ENCODE measurements around the gene EIF2AK2.

EIF2AK2 gene

GRCh38 chr2:37102588-37102987 lies 54.2 kb downstream of the EIF2AK2 start:
- WGBS (ENCODE audit: insufficient coverage, insufficient read length), result no CpG with 5 or more reads among the region's 3 CpGs
- H3K36me3 ChIP-seq (ENCODE audit: control insufficient read depth, insufficient read depth, low read length), result no peaks in the 10 kb centered on the region
- no peaks in the 10 kb centered on the region for H3K9me3 ChIP-seq (ENCODE audit: control insufficient read depth, insufficient read depth, low read length)
- DNase-seq (ENCODE audit: low read depth, low spot score), result no peak
- no peaks in the 10 kb centered on the region for H3K27me3 ChIP-seq (ENCODE audit: control insufficient read depth, insufficient read depth, low read length)
- H3K4me1 ChIP-seq (ENCODE audit: control insufficient read depth, insufficient read depth, low read length), result no peaks in the 10 kb centered on the region
- no peak overlapping the region for H3K4me3 ChIP-seq (ENCODE audit: low read length)
- no peak overlapping the region for H3K27ac ChIP-seq (ENCODE audit: low read length)

GRCh38 chr2:37100054-37100453 lies 56.7 kb downstream of the EIF2AK2 start:
- Histone ChIP-seq H3K36me3 (ENCODE audit: control insufficient read depth, insufficient read depth, low read length) (no peaks in the 10 kb centered on the region), H3K27ac (ENCODE audit: low read length) (no peak overlapping the region), H3K4me1 (ENCODE audit: control insufficient read depth, insufficient read depth, low read length) (no peaks in the 10 kb centered on the region), H3K9me3 (ENCODE audit: control insufficient read depth, insufficient read depth, low read length) (no peaks in the 10 kb centered on the region), H3K4me3 (ENCODE audit: low read length) (no peak overlapping the region), H3K27me3 (ENCODE audit: control insufficient read depth, insufficient read depth, low read length) (no peaks in the 10 kb centered on the region)
- WGBS (ENCODE audit: insufficient coverage, insufficient read length), result no CpG with 5 or more reads among the region's 1 CpG
- no peak for DNase-seq (ENCODE audit: low read depth, low spot score)

GRCh38 chr2:37098416-37099118 lies 58.2 kb downstream of the EIF2AK2 start:
- DNase-seq (ENCODE audit: low read depth, low spot score), result no peak
- no peaks in the 10 kb centered on the region for H3K4me1 ChIP-seq (ENCODE audit: control insufficient read depth, insufficient read depth, low read length)
- H3K36me3 ChIP-seq (ENCODE audit: control insufficient read depth, insufficient read depth, low read length), result no peaks in the 10 kb centered on the region
- no peak overlapping the region for H3K4me3 ChIP-seq (ENCODE audit: low read length)
- no peaks in the 10 kb centered on the region for H3K27me3 ChIP-seq (ENCODE audit: control insufficient read depth, insufficient read depth, low read length)
- no CpG with 5 or more reads among the region's 4 CpGs for WGBS (ENCODE audit: insufficient coverage, insufficient read length)
- H3K9me3 ChIP-seq (ENCODE audit: control insufficient read depth, insufficient read depth, low read length), result no peaks in the 10 kb centered on the region
- no peak overlapping the region for H3K27ac ChIP-seq (ENCODE audit: low read length)

GRCh38 chr2:37096568-37096967 lies 60.2 kb downstream of the EIF2AK2 start:
- Histone ChIP-seq H3K36me3 (ENCODE audit: control insufficient read depth, insufficient read depth, low read length) (no peaks in the 10 kb centered on the region), H3K4me3 (ENCODE audit: low read length) (no peak overlapping the region)
- WGBS (ENCODE audit: insufficient coverage, insufficient read length), result no CpG with 5 or more reads among the region's 1 CpG

GRCh38 chr2:37091873-37092272 lies 64.9 kb downstream of the EIF2AK2 start:
- H3K36me3 ChIP-seq (ENCODE audit: control insufficient read depth, insufficient read depth, low read length), result no peaks in the 10 kb centered on the region
- DNase-seq (ENCODE audit: low read depth, low spot score), result no peak

More at GRCh38 chr2:37096568-37096967, 60.2 kb downstream of the EIF2AK2 start:
- Histone ChIP-seq H3K4me1 (ENCODE audit: control insufficient read depth, insufficient read depth, low read length) (no peaks in the 10 kb centered on the region), H3K27ac (ENCODE audit: low read length) (no peak overlapping the region), H3K27me3 (ENCODE audit: control insufficient read depth, insufficient read depth, low read length) (no peaks in the 10 kb centered on the region), H3K9me3 (ENCODE audit: control insufficient read depth, insufficient read depth, low read length) (no peaks in the 10 kb centered on the region)
- no peak for DNase-seq (ENCODE audit: low read depth, low spot score)

GRCh38 chr2:37090019-37090477 lies 66.7 kb downstream of the EIF2AK2 start:
- H3K4me1 ChIP-seq (ENCODE audit: control insufficient read depth, insufficient read depth, low read length), result no peaks in the 10 kb centered on the region
- WGBS (ENCODE audit: insufficient coverage, insufficient read length), result no CpG with 5 or more reads among the region's 4 CpGs
- H3K36me3 ChIP-seq (ENCODE audit: control insufficient read depth, insufficient read depth, low read length), result no peaks in the 10 kb centered on the region

More at GRCh38 chr2:37091873-37092272, 64.9 kb downstream of the EIF2AK2 start:
- Histone ChIP-seq H3K27me3 (ENCODE audit: control insufficient read depth, insufficient read depth, low read length) (no peaks in the 10 kb centered on the region), H3K27ac (ENCODE audit: low read length) (no peak overlapping the region), H3K4me3 (ENCODE audit: low read length) (no peak overlapping the region), H3K4me1 (ENCODE audit: control insufficient read depth, insufficient read depth, low read length) (no peaks in the 10 kb centered on the region), H3K9me3 (ENCODE audit: control insufficient read depth, insufficient read depth, low read length) (no peaks in the 10 kb centered on the region)
- WGBS (ENCODE audit: insufficient coverage, insufficient read length), result no CpG with 5 or more reads among the region's 5 CpGs

GRCh38 chr2:37085731-37086147 lies 71.0 kb downstream of the EIF2AK2 start:
- Histone ChIP-seq H3K9me3 (ENCODE audit: control insufficient read depth, insufficient read depth, low read length) (no peaks in the 10 kb centered on the region), H3K27me3 (ENCODE audit: control insufficient read depth, insufficient read depth, low read length) (no peaks in the 10 kb centered on the region), H3K36me3 (ENCODE audit: control insufficient read depth, insufficient read depth, low read length) (no peaks in the 10 kb centered on the region), H3K4me1 (ENCODE audit: control insufficient read depth, insufficient read depth, low read length) (no peaks in the 10 kb centered on the region), H3K4me3 (ENCODE audit: low read length) (no peak overlapping the region), H3K27ac (ENCODE audit: low read length) (no peak overlapping the region)
- WGBS (ENCODE audit: insufficient coverage, insufficient read length), result no CpG with 5 or more reads among the region's 1 CpG
- no peak for DNase-seq (ENCODE audit: low read depth, low spot score)

More at GRCh38 chr2:37090019-37090477, 66.7 kb downstream of the EIF2AK2 start:
- Histone ChIP-seq H3K27me3 (ENCODE audit: control insufficient read depth, insufficient read depth, low read length) (no peaks in the 10 kb centered on the region), H3K4me3 (ENCODE audit: low read length) (no peak overlapping the region), H3K27ac (ENCODE audit: low read length) (no peak overlapping the region), H3K9me3 (ENCODE audit: control insufficient read depth, insufficient read depth, low read length) (no peaks in the 10 kb centered on the region)
- no peak for DNase-seq (ENCODE audit: low read depth, low spot score)

GRCh38 chr2:37084797-37085196 lies 72.0 kb downstream of the EIF2AK2 start:
- H3K27ac ChIP-seq (ENCODE audit: low read length), result no peak overlapping the region
- no peaks in the 10 kb centered on the region for H3K9me3 ChIP-seq (ENCODE audit: control insufficient read depth, insufficient read depth, low read length)
- no peaks in the 10 kb centered on the region for H3K27me3 ChIP-seq (ENCODE audit: control insufficient read depth, insufficient read depth, low read length)
- no peaks in the 10 kb centered on the region for H3K4me1 ChIP-seq (ENCODE audit: control insufficient read depth, insufficient read depth, low read length)
- WGBS (ENCODE audit: insufficient coverage, insufficient read length), result no CpG with 5 or more reads among the region's 10 CpGs
- peak overlapping the region; percentile 59; the same call in 1 of the 2 replicates for H3K4me3 ChIP-seq (ENCODE audit: low read length)
- no peak for DNase-seq (ENCODE audit: low read depth, low spot score)
- H3K36me3 ChIP-seq (ENCODE audit: control insufficient read depth, insufficient read depth, low read length), result no peaks in the 10 kb centered on the region

GRCh38 chr2:37083873-37084794 lies 72.6 kb downstream of the EIF2AK2 start, which contains the start of the genes GPATCH11 and HEATR5B:
Gene GPATCH11 (plus strand): TSS chr2:37084518. CDS start chr2:37088382, 3,864 bp downstream.
Gene HEATR5B (minus strand): TSS chr2:37084372. CDS start chr2:37083414, 958 bp downstream.
- H3K9me3 ChIP-seq (ENCODE audit: control insufficient read depth, insufficient read depth, low read length), result no peaks in the 10 kb centered on the region
- no peak within 1 kb of the TSS for H3K27ac ChIP-seq (ENCODE audit: low read length)
- H3K4me1 ChIP-seq (ENCODE audit: control insufficient read depth, insufficient read depth, low read length), result no peaks in the 10 kb centered on the region
- H3K4me3 ChIP-seq (ENCODE audit: low read length), result peak within 1 kb of the TSS; percentile 62; the same call in 1 of the 2 replicates
- no CpG with 5 or more reads among the region's 74 CpGs for WGBS (ENCODE audit: insufficient coverage, insufficient read length)
- H3K27me3 ChIP-seq (ENCODE audit: control insufficient read depth, insufficient read depth, low read length), result no peaks in the 10 kb centered on the region
- no peaks in the 10 kb centered on the region for H3K36me3 ChIP-seq (ENCODE audit: control insufficient read depth, insufficient read depth, low read length)
- peak; percentile 96 for DNase-seq (ENCODE audit: low read depth, low spot score)

- no peaks in the 10 kb centered on the region for H3K9me3 ChIP-seq (ENCODE audit: control insufficient read depth, insufficient read depth, low read length)
- WGBS (ENCODE audit: insufficient coverage, insufficient read length), result no CpG with 5 or more reads among the region's 3 CpGs
- H3K4me3 ChIP-seq (ENCODE audit: low read length), result no peak overlapping the region
- H3K4me1 ChIP-seq (ENCODE audit: control insufficient read depth, insufficient read depth, low read length), result no peaks in the 10 kb centered on the region
- no peak overlapping the region for H3K27ac ChIP-seq (ENCODE audit: low read length)
- no peaks in the 10 kb centered on the region for H3K36me3 ChIP-seq (ENCODE audit: control insufficient read depth, insufficient read depth, low read length)
- no peaks in the 10 kb centered on the region for H3K27me3 ChIP-seq (ENCODE audit: control insufficient read depth, insufficient read depth, low read length)
- DNase-seq (ENCODE audit: low read depth, low spot score), result no peak
Measured at GRCh38 chr2:37080689-37081088, 76.1 kb downstream of the EIF2AK2 start.

Data from iPS DF 6.9 (cell line).